ENCODE measurements around the gene CCDC12.
A peak's percentile ranks its signal among the peaks of the same experiment; 100 is the strongest.

DNA sequence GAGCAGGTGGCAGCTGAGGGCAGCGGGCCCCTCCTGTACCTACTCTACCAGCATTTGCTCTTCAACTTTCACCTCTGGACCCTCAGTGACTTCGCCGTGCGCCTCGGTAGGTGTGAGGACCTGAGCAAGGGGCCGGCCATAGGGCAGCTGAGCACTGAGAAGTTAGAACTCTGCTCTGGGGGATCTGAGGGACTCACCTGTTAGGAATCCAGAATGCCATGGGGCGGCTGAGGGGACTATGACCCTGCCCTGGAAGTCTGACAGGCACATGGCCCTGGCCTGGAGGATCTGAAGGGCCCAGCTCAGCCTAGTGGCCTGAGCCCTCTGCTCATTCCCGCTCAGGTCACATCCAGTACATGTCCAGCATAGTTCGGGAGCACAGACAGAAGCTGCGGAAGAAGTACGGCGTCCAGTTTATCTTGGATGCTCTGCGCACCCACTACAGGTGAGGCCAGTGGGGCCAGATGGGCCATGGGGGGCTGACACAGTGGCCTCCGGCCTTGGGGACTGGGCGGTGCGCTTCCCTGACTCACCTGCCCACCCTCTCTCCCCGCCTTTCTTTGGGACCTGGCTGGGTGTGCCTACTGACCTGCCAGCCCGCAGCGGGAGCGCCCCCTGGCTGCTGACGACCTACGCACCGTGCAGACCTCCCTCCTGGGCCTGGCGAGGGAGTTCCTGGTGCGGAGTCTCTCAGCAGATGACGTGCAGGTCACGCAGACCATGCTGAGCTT, 21.7 kb upstream of the CCDC12 start:
- no peak for TF ChIP-seq ZBED1 (IDR thresholded peaks at IDR 0.05)
- TF ChIP-seq, protein P1, sequence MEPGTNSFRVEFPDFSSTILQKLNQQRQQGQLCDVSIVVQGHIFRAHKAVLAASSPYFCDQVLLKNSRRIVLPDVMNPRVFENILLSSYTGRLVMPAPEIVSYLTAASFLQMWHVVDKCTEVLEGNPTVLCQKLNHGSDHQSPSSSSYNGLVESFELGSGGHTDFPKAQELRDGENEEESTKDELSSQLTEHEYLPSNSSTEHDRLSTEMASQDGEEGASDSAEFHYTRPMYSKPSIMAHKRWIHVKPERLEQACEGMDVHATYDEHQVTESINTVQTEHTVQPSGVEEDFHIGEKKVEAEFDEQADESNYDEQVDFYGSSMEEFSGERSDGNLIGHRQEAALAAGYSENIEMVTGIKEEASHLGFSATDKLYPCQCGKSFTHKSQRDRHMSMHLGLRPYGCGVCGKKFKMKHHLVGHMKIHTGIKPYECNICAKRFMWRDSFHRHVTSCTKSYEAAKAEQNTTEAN (CRISPR knock-in tag; IDR thresholded peaks at IDR 0.05): no peak
- no peak for TF ChIP-seq POLR2A (conservative IDR thresholded peaks at IDR 0.05)
- peak; percentile 24; the same call in 1 of the 2 replicates for TF ChIP-seq ESRRA (IDR thresholded peaks at IDR 0.05; ENCODE audit: borderline replicate concordance, low read depth)
- TF ChIP-seq PURB (CRISPR knock-in tag; IDR thresholded peaks at IDR 0.05; ENCODE audit: low read depth): no peak
- no peak for TF ChIP-seq TCF7L2 (IDR thresholded peaks at IDR 0.05; ENCODE audit: low read depth, low read length)
